SK-N-MC (cell line): Measurements from ENCODE around the gene KIF12.

Source experiments
- EZH2 ChIP-seq: fragments of 200-600 bp; sonication (generic); IDR thresholded peaks from one replicate; pipeline ENCODE4 v1.6.1; 2017; ENCODE audit warnings: antibody characterized with exemption
- FOXP2 ChIP-seq: optimal IDR thresholded peaks from 2 replicates; pipeline ENCODE3; 2011; ENCODE audit warnings: mild to moderate bottlenecking, moderate library complexity; ENCODE audit not compliant: insufficient read depth; ENCODE audit errors: extremely low read length, control extremely low read depth
- POLR2AphosphoS5 ChIP-seq: IDR thresholded peaks from 2 replicates; pipeline ENCODE4 v1.6.1; 2012; ENCODE audit warnings: mild to moderate bottlenecking, low read depth, low read length, borderline replicate concordance

GRCh38 chr9:114119242-114120191, 20.4 kb upstream of the KIF12 start:
- TF ChIP-seq POLR2AphosphoS5: no peak
- TF ChIP-seq EZH2: no peak
- TF ChIP-seq FOXP2: no peak
